GM21423 (cell line): ENCODE results near the gene FAM151A.

Experiments used
- ATAC-seq: cut with Tn5 transposase; IDR thresholded peaks from one replicate; pipeline ENCODE4 v1.9.1; 2021; ENCODE audit warnings: mild to moderate bottlenecking, moderate library complexity; ENCODE audit not compliant: unreplicated experiment

The FAM151A gene

GRCh38 chr1:54604572-54605370 is 18.6 kb downstream of the FAM151A start:
- ATAC-seq, result no peak

- ATAC-seq, result no peak
Observed at GRCh38 chr1:54604051-54604450, 19.3 kb downstream of the FAM151A start.

- no peak for ATAC-seq
Observed at GRCh38 chr1:54603241-54603640, 20.1 kb downstream of the FAM151A start.

- ATAC-seq, result no peak
Observed at GRCh38 chr1:54602554-54602953, 20.8 kb downstream of the FAM151A start.

- ATAC-seq, result no peak
Observed at GRCh38 chr1:54601730-54602129, 21.6 kb downstream of the FAM151A start.

GRCh38 chr1:54600947-54601721 is 22.2 kb downstream of the FAM151A start:
- ATAC-seq, result no peak

GRCh38 chr1:54599211-54599823 is 24.0 kb downstream of the FAM151A start:
- no peak for ATAC-seq

- ATAC-seq, result no peak
Observed at GRCh38 chr1:54597455-54598030, 25.8 kb downstream of the FAM151A start.

GRCh38 chr1:54596756-54597155 is 26.6 kb downstream of the FAM151A start:
- no peak for ATAC-seq

- no peak for ATAC-seq
Observed at GRCh38 chr1:54595956-54596498, 27.3 kb downstream of the FAM151A start.

GRCh38 chr1:54594463-54594862 is 28.9 kb downstream of the FAM151A start:
- no peak for ATAC-seq

GRCh38 chr1:54593571-54594160 is 29.7 kb downstream of the FAM151A start:
- ATAC-seq, result no peak

- no peak for ATAC-seq
Observed at GRCh38 chr1:54591127-54591756, 32.1 kb downstream of the FAM151A start.

GRCh38 chr1:54588377-54588776 is 34.9 kb downstream of the FAM151A start:
- ATAC-seq, result no peak

- ATAC-seq, result no peak
Observed at GRCh38 chr1:54585181-54586066, 37.9 kb downstream of the FAM151A start.

- no peak for ATAC-seq
Observed at GRCh38 chr1:54584575-54584974, 38.8 kb downstream of the FAM151A start.

- ATAC-seq, result no peak
Observed at GRCh38 chr1:54583871-54584270, 39.5 kb downstream of the FAM151A start.

GRCh38 chr1:54583307-54583686 is 40.0 kb downstream of the FAM151A start:
- no peak for ATAC-seq

GRCh38 chr1:54582566-54583306 is 40.6 kb downstream of the FAM151A start:
- no peak for ATAC-seq
